GM19324 (cell line): ENCODE data around the gene POMGNT1.

Source experiments
- ATAC-seq: cut with Tn5 transposase; IDR thresholded peaks from one replicate; pipeline ENCODE4 v1.9.1; 2021; ENCODE audit warnings: mild to moderate bottlenecking, moderate library complexity; ENCODE audit not compliant: unreplicated experiment, low FRiP score

The POMGNT1 gene

DNA sequence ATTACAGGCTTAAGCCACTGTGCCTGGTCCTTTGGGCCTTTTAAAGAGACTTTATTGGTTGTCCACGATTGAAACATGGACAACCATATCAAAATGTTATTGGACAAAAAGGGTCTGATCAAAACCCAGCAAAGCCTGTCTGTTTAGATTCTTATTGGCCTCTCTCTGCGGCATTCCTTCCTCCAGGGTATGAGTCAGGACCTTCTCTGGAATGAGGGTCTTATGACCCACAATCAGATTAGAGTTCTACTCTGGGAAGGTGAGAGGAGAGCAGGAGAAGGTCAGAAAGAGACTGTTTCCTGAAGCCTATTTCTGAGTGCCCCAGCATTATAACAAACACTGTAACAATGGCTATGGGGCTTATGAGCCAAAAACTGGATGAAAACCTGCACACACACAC lies 12.8 kb upstream of the POMGNT1 start:
- ATAC-seq: no peak

DNA sequence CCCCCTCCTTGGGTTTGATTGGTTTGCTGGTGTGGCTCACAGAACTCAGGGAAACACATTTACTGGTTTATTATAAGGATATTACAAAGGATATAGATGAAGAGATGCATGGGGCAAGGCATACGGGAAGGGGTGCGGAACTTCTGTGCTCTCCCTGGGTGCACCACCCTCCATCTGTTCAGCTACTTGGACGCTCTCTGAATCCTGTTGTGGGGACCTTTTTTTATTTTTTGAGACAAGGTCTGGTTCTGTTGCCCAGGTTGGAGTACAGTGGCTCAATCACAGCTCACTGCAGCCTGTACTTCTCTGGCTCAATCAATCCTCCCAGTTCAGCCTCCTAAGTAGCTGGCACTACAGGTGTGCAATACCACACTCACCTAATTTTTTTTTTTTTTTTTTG lies 12.3 kb upstream of the POMGNT1 start:
- ATAC-seq: no peak

DNA sequence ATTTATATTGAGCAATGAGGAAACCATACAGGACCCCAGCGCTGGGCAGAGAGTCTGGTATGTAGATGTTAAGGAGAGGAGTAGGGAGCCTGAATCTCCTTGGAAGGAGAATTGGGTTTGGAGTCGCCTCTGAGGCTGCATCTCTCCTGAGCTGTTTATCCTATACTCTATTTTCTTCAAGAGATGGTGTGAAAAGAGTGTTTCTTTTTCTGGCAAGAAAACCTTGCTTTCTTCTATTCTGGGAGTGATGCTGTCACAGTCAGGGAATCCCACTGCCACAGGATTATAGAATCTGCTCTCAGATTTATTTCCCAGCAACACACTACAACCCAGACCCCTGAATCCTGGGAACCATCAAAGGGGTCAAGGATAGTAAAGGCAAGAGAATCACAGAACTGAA lies 8.2 kb upstream of the POMGNT1 start:
- ATAC-seq: no peak

DNA sequence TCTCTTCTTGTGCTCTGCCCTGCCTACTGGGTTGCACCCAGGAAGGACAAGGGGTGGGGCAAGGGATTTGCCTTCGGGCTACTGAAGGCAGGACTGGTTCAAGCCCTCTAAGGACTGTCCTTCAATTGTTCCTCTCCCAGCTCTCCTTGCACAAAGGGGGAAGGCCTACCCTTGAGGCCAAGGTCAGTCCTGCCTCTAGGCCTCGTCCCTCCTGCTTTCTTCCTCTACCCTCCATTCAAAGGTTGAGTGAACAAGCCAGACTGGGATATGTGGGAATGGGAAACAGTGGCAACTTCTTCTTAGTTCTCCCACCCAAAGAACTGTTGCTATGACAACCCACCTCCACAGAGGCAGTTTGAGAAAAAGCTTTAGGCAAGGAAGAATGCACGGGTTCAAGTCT lies 7.6 kb upstream of the POMGNT1 start:
- ATAC-seq: no peak

DNA sequence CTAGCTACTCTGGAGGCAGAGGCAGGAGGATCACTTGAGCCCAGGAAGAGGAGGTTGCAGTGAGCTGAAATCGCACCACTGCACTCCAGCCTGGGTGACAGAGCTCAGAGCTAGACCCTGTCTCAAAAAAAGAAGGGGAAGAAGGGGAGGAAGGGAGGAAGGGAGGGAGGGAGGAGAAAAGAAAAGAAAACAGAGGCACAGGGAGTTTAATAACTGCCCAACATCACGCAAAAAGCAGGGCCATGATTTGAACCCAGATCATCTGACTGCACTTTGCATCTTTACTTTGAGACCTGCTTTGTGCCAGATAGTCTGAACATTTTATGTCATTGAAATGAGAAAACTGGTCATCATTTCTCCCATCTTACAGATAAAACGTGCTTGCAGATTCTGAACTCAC lies 6.9 kb upstream of the POMGNT1 start:
- no peak for ATAC-seq

DNA sequence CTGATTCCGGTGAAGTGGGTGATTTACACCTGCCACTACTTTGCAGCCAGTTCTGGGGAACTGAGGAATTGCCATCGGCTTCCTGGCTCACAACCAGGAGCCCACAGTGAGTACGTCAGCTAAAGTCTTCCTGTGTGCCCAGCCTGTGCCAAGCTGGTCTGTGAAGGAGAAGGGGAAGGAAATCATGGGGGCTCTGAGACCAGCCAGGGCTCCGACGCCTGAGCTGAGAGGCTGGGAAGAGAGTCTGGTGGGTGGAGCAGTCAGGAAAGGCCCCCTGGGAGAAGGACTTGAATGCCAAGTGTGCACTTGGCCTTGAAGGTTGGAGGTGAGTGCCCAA lies 6.1 kb upstream of the POMGNT1 start:
- ATAC-seq: no peak

DNA sequence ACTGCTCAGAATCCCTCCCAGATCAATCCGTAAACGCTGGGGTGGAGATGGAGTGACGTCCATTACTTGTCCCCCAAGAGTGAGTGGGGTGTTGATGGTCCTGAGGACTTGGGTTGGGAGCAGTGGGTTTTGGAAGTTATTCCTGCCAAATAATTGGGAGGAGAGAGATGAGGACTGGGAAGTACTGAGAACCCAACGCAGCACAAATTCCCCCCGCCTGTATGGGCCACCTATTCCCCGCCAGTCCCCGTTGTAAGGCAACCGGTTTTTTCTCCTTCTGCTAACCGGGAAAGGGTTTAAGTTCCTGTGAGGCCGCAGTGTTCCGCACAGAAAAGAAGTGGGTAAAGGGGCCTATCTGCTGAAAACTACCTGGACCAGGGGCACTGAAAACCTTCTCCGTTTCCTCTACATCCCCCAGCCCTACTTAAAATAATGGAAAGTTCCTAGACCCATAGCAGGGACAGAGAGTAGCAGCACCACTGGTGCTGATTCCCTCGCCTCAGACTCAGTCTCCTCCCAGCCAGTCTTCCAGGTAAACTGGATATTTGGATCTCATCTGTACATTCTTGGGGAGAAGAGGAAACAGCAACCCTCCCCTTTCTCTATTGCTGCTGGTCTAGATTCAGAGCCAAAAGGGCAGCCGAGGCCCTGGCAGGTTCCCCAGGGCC lies 5.6 kb upstream of the POMGNT1 start:
- no peak for ATAC-seq

DNA sequence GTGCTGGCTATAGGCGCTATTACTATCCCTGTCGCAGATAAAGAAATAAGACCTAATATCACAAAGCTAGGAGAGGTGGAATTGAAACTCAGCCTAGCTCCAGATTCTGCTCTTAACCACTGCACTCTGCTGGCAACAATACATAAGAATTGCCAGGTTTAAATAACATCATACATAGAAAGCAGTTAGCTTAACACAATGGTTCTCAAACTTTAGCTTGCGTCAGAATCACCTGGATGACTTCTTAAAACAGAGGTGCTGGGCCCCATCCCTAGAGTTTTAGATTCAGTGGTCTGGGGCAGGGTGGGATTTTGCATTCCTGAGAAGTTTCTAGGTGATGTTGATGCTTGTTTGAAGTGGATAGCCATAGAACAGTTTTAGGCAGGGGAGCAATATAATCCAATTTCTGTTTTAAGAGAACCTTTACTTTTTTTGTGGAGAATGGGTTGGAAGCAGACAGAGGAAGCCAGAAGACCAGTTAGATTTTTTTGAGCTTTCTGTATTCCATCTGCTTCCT lies 1.1 kb upstream of the POMGNT1 start:
- ATAC-seq: no peak

DNA sequence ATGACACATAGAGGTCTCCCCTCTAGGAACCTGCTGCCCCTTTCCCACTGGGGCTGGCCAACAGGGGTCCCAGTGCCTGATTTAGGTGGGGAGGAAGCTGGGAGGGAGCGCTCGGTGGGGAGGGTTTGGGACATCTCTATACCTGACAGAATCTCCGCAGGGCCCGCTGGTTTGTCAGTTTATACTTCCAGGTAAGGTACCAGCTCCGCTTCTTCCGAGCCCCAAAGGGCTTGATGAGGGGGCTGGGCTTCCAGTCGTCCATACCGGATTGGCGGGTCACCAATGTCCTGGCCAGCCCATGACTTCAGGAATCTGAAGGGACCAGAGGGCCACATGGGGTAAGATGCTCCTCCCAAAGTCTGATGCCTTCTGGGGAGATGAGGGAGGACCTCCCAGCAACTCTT lies 672 bp downstream of the POMGNT1 start:
- ATAC-seq: no peak

DNA sequence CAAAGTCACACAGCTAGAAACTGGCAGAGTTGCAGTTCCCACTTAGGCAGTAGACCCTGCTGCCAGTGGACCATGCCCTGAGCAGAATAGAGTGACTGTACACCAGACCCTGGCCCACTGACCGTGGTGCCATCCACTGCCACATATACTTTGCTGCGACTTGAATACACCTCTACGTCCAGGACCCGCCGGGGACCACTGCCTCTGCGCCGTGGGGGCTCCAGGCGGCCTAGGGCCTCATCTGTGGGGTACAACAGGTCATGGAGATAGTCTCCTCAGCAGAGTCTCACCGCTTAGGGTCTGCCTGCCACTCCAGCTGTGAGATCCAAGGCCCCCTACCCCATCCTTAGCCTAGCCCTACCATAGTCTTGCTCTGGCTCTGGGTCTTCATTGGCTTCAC lies 1.6 kb downstream of the POMGNT1 start:
- ATAC-seq: no peak

DNA sequence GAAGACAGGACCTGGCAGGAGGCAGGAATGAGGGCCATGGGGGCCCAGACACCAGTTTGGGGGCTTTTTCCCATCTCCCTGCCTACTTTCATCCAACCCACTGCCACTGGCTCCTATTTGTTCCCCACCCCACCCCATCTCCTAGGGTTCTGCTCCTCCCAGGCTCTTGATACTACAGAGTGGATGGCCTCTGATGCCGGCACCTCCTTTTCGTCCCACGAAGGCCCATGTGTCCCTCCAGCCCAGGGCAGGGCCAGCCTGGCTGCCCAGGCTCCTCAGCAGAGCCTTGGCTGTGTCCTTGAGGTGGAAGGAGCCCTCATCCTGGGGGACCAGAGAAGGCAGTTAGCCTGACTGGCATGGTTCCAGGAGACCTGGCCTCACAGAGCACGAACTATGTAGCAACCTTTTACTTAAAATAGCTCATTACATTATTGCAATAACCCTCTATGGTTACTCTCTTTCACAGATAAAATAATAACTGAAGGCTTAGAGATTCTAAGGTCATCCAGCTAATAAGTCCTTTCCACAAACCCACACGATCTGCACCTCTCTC lies 3.5 kb downstream of the POMGNT1 start:
- no peak for ATAC-seq

DNA sequence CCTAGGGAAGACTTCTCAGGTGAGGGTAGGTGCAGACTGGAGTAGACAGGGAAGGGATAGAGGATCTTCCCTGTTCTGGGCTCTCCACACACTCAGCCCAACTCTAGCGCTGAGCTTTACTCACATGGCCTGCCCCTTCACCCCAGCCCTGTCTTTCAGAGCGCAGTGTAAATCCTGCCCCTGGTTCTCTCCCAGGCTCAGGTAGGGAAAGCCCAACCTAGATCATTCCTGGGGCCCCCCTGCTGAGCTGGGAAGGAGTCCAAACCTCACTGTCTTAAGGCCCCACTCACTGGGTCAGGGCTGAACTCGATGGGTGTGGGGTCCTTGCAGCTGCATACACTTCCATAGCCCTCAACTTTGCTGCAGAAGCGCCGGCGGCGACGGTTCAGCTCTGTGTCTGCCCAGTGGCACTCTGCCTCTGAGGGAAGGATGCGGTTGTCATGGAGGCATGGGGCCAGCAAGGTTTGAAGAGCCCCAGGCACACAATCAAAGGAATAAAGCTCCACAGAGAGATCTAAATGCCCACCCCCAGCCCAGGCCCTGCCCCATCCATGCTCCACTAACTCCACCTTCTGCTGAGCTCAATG lies 4.2 kb downstream of the POMGNT1 start:
- ATAC-seq: no peak

DNA sequence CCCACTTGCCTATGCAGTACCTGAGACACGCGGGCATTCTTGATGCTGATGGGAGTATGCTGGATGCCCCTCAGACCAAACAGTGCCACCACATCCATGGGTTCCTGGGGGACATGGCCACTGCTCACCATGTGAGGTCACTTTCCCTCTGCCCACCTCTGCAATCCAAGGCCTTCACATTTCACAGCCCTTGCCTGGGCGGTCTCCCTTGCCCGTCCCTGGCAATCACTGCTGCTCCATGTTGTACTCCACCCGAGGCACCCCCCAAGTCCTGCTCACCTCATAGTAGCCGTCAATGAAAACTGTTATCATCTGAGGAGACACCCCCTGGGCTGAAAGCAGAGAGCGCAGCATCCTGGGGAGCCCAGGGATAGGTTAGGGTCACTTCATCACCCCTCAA lies 4.9 kb downstream of the POMGNT1 start:
- ATAC-seq: no peak

DNA sequence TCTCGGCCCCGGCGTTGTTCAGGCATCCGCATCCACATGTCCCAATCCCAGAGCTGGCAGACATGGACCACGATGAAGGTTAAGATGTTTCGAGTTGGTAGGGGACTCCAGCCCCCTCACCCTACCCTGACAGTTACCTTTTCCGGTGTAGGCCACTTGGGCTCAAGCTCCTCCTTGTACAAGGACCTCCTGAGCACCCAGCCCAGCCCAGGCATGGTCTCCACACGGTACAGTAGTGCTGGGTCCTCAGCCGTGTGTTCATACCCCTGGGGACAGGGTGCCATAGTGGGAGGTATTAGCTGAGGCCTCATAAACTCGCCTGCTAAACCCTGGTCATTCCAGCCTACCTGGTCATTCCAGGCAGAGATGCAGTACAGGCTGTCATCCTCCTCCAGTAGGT lies 6.1 kb downstream of the POMGNT1 start:
- ATAC-seq: no peak

DNA sequence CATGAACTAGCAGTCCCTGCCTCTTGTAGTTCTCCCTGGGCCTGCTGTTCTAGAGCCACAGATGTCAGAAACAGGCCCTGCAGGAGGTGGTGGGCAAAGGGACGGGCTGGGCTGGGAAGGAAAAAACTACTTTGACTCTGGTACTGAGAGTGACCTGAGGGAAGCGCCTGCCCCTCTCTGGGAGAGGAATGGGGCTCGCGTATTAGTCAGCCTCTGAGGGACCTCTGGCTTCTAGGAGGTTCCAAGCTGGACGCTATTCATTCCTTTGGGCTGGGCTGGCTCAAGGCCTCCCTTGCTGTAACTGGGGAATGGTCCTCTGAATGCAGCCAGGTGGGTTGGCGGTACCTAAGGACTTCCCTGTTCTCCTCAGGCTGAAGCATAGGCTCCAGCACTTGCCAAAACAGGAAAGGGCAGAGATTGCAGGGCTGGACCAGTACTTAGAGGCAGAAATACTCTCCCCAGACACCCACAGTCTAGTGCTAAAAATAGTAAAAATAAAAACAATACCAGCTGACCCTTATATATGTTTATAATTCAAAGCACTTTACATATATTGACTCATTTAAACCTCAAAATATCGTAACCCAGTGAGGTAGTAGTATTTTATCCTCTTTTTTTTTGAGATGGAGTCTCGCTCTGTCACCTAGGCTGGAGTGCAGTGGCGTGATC lies 7.1 kb downstream of the POMGNT1 start:
- ATAC-seq: no peak

DNA sequence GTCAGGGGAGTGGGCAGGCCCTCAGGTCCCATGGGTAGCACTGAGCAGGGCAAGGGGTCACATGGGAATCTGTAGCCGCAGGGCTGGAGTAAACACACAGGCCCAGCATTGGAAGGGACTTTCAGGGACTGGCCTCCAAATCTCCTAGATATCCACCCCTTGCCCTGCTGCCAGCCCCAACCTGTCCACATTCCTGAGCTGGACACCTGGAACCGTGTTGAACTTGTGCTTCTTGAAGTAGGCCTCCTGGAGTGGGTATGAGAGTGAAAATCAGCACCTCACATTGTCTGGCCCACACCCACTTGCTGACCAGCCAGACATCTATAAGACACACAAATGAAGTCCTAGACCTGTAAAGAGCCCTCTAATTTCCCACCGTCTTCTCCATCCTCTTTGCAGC lies 7.7 kb downstream of the POMGNT1 start:
- no peak for ATAC-seq

DNA sequence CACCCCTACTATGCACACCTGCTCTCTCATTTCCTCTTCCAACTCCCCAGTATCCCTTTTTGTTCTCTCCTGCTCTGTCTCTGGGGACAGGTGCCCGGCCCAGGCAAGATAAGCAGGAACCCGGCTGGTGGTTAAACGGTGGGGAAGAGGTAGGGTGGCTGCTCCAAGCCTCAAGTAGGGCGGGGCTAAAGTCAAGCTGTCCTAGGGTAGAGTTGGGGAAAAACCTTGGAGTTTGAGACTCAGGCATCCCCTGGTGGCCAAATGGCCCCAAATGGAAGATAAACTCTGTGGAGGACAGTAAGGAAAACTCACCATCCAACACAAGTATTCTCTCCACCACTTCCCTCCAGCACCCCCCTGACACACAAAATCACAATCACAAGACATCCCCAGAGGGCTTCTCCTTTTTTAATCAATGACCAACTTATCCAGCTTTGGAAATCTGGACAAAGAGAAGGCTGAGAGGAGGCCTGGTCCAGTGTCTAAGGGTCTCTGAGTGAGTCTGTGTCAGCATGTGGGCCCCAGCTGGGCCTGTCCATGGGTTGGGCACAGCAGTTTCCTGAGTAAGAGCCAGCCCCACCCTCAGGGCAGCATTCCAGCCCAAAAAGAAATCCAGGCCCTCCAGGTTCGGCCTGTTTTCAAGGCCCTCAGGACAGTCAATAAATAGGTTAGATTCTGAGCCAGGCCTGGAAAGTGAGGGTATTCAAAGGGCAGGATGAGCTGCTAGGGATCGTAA lies 9.8 kb downstream of the POMGNT1 start:
- no peak for ATAC-seq

DNA sequence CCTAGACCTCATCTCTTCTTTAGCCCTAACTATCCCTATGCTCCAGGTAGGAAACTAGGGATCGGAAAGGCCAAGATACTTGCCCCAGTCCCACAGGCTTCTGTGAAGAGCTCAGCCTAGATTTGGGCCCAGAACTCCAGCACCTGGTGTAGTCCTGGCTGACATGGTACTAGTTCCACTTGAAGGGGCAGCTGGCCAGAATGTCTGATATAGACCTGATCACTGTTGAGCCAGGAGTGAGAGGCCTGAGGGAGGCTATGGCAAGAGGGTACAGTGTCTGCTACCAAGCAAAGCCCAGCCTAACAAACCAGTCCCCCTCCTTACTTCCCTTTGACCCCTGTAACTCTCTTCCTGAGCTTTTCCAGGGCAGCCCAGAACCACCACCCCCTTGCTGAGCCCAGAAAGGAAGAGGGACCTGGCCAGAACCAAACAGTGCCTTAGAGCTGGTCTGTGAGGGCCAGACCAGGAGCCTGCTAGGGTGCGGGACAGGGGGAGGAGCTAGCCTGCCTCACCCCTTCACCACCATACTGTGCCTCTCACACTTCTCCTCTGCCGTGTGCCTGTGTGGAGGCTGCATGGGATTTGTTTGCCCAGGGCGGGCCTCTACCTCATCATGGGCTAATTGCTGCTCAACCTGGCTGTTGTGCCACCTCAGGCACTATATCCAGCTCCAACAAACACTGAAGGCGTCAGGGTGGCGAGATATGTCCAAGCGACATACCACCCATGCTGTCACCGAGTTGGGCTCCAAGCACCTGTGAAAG lies 10.9 kb downstream of the POMGNT1 start:
- ATAC-seq: no peak

DNA sequence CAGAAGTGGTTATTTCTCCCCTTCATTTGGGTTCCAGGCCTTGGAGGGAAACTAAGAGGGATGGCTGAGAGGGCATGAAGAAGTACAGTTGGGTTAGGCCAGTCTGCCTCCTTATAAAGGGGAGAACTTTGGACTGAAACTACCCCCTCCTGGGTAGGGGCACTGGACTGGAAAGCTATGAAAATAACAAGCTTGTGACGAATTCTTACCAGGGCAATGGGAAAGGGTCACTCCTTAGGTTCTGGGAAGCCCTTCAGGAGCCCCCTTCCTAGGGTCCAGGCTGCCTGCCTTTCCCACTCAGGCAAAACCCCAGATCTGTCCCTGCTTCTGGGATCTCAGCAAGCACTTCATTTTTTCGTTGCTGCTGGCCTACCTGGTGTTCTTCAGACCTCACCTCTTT lies 12.2 kb downstream of the POMGNT1 start:
- no peak for ATAC-seq

DNA sequence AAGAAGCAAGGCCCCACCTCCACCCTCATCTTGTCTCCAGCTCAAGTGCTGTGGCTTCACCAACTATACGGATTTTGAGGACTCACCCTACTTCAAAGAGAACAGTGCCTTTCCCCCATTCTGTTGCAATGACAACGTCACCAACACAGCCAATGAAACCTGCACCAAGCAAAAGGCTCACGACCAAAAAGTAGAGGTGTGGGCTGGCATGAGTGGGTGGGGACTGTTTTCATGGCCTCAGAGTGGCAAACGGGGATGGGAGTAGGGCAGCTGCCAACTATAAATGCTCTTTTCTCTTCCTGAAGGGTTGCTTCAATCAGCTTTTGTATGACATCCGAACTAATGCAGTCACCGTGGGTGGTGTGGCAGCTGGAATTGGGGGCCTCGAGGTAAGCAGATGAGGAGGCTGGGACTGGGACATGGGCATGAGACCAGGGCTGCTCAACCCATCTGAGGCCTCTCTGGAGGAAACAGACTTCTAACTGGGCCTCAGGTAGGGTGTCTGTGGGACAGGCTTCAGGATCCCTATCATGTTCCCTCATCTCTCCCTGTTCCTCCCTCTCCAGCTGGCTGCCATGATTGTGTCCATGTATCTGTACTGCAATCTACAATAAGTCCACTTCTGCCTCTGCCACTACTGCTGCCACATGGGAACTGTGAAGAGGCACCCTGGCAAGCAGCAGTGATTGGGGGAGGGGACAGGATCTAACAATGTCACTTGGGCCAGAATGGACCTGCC lies 13.1 kb downstream of the POMGNT1 start:
- no peak for ATAC-seq
